NCI-H524 treated with DMSO at 0.1 percent for 48 hours (cell line): Measurements from ENCODE around the gene SPACA4.
"Not testable (repeated sequence)": the region's sequence is repeated elsewhere in the genome, so short reads cannot be mapped to it uniquely, and the experiment has no call there.

Experiments
- DNase-seq: peaks from one replicate; lab custom pipeline; 2025; lab: John Stamatoyannopoulos, UW

SPACA4 gene

DNA sequence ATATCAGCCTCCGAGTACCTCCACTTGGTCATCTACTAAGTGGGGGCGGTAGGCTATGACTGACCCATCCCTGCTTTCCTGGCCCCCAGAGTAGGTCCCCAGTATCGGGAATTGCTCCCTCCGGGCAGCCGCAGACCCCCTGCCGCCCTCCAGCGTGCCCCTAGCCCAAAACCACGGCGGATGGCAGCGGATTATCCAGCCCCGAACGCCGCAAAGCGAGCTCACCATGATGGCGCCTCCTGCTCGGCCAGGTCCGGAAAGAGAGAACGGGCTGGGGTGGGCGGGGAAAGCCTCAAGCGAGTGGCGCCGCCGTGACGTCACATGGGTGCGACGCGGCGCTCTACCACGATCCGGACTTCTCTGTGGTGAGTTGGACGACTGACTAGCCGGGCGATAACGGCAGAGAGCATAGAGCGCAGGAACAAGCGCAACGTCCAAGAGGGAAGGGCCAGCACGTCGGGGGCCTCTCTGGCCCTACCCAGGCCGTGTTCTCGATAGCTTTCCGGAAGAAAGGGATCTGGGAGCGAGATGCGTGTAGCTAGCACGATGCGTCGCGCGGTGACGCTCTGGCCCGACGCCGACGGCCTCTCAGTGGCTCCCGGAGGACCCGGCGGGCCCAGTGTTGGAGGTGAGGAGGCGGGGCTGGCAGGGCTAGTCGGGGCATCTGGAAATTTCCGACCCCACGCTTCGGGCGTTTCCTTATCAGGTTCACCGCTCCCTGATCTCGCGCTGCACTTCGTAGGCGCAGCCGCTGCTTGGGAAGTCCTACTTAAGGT lies 12.6 kb downstream of the SPACA4 start, which contains the start of the genes RPL18 and SPHK2:
RPL18 (minus strand) TSS at position 263 of the 776 bp plus-strand sequence; CDS start at position 228, 35 bp downstream.
SPHK2 (plus strand) TSS at position 591 of the 776 bp plus-strand sequence. CDS start 1,009 bp downstream, outside the sequence.
- DNase-seq: peak; percentile 96

DNA sequence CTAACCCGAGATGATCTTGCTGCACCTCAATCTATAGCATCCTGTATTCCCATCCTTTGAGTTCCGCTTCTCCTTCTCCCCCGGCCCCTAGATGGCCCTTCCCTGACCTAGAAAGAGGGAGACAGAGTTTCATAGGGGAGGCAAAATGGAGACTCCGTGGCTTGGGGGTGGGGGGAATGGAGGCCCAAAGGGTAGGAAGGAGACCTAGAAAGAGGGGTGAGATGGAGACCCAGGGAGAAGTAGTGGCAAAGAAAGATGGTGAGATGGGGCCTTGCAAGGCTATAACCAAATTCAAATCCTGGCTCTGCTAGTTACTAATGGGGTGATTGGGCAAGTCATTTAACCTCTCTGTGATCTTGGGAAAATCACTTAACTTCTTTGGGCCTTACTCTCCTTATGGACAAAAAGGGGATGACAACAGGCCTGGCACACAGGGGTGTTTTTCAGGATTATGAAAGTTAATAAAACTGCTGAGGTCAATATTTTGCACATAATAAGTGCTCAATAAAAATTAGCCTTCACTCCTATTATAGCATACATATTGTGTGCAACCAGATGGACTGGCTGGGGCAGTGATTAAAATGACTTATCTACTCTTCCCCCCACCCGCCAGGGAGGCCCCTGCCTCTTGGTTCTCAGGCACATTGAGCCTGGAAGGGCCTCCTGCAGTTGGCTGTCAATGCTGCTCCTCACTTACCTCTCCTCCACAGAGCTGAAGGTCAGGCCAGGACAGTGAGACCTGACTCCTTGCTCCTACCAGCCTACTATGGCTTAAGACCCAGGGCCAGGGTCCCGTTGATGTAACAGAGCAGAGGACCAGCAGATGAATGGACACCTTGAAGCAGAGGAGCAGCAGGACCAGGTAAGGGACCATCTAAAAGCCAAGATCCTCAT lies 13.4 kb downstream of the SPACA4 start:
- DNase-seq: no peak

DNA sequence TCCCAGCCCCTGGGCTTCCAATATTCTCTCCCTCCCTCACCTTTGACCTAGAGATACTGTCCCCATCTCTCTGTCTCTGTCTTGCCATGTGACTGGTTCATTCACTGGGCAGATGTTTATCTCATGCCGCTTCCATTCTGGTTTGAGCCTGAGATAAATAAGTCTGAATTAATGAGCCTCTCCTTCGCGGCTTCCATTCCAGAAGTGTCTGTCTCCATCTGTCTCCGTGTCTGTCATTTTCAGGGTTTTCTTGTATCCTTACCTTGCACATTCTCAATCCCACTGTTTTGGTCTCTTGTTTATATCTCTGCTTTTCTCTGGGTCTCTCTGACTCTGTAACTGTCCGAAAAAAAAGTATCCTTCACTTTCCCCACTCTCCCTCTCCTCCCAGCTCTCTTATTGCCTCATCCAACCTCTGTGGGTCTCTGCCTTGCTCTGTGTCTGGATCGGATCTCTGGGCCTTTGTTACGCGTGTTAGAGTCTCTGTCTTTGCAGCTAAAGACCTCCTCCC lies 17.1 kb downstream of the SPACA4 start:
- DNase-seq: peak; percentile 48

DNA sequence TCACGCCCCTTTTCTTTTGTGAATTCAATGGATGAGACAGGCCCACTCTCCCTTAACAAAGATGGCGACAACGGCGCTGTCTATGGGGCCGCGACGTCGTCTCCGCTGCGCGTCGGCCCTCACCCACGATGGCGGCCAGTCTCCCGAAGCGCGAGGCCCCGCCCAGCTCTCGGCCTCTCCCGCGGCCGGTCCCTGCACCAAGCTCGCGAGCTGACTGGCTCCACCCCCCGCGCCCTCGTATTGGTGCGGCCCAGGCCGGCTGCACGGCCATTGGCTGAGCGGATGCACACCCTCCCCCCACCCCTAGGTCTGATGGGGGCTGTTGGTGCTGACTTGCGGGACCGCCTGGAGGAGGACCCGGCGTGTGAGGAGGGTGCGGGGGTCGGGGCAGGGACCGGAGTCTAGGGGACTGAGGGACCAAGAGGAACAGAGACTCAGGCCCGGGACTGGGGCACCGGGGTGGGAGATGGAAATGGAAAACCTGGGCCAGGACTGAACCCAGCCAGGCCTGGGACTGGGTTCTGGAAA lies 17.6 kb downstream of the SPACA4 start:
- peak; percentile 92 for DNase-seq

DNA sequence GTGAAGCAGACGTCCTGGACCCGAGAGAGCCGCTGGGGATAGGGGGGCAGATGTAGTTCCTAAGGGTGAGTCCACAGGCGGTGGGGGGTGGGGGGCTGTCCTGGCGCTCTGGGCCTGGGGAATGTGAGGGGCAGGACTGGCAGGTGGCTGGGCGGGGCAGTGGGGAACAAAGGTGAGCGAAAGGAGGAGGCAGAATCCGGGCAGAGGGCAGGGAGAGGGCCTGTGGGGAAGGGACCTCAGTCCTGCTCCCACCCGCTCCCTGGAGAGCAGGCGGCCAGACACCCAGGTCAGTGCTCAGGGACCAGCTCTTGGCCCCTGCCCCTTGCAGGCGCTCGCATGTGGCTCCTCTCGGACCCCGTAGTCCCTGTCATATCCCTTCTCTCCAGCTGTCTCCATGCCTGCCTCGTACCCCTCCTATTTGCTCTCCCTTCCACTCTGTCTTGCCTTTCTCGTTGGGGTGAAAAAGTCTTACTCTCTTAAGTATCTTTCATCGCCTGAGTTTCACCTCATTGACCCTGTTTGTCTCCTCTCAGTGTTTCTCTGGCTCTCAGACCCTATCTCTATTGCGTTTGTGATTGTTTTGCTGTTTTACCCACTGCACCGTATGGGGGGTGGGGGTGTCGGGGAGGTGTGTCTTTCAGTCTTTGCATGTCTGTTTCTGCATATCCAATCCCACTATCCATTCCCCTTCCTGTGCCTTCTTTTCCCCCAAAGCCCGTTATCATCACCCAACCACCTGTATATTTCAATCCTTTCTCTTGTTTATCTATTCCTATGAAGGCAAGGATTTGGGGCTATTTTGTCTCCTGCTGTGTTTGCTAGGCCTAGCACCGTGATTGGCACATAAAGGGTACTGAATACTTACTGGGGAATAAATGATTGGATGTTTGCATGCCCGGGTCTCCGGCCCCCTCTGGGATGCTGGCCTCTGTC lies 18.5 kb downstream of the SPACA4 start:
- no peak for DNase-seq

DNA sequence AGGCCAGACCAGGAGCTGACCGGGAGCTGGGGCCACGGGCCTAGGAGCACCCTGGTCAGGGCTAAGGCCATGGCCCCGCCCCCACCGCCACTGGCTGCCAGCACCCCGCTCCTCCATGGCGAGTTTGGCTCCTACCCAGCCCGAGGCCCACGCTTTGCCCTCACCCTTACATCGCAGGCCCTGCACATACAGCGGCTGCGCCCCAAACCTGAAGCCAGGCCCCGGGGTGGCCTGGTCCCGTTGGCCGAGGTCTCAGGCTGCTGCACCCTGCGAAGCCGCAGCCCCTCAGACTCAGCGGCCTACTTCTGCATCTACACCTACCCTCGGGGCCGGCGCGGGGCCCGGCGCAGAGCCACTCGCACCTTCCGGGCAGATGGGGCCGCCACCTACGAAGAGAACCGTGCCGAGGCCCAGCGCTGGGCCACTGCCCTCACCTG lies 19.4 kb downstream of the SPACA4 start:
- no peak for DNase-seq

DNA sequence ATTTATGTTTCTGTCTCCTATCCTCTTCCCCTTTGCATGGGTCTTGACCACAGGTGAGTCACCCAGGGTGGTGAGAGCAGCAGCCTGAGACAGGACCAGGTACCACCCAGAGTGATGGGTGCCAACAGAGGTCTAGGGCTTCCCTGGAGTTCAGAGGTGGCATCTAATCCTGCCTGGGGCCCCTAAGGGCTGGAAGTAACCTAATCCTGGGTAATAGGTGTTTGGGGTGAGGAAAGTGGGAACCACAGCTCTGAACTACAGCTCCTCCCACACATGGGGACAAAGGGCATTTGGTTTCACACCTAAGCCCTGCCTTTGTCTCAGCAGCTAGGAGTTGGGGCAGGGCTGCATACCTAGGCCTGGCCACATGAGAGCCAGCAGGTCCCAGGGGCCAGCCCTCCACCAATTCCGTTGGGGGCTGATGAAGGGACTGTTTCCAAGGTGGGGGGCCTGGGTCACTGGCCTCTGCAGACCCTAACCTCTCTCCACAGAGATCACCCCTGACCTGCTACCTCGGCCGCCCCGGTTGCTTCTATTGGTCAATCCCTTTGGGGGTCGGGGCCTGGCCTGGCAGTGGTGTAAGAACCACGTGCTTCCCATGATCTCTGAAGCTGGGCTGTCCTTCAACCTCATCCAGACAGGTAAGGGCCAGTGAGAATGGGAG lies 20.8 kb downstream of the SPACA4 start:
- no peak for DNase-seq

DNA sequence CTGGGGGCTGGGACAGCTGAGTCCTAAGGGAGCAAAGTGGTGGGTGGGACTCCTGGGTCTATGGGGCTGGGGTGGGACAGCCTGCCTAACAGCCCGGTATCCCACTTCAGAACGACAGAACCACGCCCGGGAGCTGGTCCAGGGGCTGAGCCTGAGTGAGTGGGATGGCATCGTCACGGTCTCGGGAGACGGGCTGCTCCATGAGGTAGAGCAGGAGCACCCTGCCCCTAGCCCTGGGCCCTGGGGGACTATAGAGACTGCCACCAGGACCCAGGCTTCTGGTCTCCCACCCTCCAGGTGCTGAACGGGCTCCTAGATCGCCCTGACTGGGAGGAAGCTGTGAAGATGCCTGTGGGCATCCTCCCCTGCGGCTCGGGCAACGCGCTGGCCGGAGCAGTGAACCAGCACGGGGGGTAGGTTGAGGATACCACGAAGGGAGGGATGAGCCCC lies 21.3 kb downstream of the SPACA4 start:
- no peak for DNase-seq

DNA sequence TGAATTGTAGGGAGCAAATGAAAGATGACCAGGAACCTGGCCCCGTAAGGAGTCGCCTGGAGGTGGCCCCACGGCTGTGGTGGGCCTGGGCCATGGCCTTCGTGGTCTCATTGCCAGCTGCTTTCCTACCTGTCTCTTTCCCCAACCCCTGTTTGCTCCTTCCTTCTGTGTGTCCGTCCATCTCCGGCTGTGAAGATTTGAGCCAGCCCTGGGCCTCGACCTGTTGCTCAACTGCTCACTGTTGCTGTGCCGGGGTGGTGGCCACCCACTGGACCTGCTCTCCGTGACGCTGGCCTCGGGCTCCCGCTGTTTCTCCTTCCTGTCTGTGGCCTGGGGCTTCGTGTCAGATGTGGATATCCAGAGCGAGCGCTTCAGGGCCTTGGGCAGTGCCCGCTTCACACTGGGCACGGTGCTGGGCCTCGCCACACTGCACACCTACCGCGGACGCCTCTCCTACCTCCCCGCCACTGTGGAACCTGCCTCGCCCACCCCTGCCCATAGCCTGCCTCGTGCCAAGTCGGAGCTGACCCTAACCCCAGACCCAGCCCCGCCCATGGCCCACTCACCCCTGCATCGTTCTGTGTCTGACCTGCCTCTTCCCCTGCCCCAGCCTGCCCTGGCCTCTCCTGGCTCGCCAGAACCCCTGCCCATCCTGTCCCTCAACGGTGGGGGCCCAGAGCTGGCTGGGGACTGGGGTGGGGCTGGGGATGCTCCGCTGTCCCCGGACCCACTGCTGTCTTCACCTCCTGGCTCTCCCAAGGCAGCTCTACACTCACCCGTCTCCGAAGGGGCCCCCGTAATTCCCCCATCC lies 22.1 kb downstream of the SPACA4 start:
- DNase-seq: no peak

DNA sequence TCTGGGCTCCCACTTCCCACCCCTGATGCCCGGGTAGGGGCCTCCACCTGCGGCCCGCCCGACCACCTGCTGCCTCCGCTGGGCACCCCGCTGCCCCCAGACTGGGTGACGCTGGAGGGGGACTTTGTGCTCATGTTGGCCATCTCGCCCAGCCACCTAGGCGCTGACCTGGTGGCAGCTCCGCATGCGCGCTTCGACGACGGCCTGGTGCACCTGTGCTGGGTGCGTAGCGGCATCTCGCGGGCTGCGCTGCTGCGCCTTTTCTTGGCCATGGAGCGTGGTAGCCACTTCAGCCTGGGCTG lies 22.7 kb downstream of the SPACA4 start:
- DNase-seq: no peak

DNA sequence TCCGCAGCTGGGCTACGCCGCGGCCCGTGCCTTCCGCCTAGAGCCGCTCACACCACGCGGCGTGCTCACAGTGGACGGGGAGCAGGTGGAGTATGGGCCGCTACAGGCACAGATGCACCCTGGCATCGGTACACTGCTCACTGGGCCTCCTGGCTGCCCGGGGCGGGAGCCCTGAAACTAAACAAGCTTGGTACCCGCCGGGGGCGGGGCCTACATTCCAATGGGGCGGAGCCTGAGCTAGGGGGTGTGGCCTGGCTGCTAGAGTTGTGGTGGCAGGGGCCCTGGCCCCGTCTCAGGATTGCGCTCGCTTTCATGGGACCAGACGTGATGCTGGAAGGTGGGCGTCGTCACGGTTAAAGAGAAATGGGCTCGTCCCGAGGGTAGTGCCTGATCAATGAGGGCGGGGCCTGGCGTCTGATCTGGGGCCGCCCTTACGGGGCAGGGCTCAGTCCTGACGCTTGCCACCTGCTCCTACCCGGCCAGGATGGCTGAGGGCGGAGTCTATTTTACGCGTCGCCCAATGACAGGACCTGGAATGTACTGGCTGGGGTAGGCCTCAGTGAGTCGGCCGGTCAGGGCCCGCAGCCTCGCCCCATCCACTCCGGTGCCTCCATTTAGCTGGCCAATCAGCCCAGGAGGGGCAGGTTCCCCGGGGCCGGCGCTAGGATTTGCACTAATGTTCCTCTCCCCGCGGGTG lies 23.2 kb downstream of the SPACA4 start:
- no peak for DNase-seq

DNA sequence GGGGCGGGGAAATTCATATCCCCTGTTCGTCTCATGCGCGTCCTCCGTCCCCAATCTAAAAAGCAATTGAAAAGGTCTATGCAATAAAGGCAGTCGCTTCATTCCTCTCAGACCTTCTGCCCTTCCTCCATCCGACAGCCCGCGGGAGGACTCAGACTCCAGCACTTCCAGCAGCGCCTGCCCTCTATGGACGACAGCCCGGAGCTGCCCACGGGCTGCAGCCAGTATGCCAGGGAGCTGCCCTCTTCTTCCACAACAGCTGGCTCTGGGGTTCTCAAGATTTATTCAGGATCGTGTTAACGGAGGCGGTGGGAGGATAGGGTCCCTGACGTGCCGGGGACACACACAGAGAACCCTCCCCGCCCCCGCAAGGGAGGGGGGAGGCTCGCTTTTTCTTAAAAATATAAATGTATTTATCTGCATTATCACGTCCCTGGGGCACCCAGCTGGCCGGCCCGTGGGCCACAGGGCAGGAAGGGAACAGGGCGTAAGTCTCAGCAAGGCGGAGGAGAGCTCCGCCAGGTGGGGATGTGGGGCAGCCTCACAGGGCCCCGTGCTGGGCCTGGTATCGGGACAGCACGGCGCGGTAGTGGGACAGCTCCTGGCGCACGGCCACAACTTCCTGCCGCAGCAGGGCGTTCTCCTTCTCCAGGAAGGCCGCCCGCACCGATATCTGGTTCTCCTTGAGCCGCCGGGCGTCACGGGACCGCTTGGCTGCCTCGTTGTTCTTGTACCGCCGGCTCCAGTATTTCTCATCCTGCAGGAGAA lies 23.9 kb downstream of the SPACA4 start:
- DNase-seq: no peak

DNA sequence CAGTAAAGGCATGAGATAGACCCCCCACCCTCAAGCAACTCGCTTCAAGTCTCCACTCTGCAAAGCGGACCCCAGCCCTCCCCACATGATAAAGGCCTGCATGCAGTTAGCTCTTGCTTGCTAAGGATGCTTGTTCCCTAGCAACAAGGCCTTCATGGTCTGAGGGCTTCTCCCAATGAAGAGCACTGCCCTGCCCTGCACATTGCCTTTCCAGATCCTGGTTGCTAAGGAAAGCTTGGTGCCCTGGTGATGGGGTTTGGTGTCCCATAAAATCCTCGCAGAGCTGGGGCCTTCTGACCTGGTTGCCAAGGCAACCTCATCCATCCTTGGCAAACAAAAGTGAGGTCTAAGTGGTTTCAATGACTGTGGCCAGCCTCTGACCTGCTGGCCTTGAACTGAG lies 24.7 kb downstream of the SPACA4 start:
- no peak for DNase-seq

DNA sequence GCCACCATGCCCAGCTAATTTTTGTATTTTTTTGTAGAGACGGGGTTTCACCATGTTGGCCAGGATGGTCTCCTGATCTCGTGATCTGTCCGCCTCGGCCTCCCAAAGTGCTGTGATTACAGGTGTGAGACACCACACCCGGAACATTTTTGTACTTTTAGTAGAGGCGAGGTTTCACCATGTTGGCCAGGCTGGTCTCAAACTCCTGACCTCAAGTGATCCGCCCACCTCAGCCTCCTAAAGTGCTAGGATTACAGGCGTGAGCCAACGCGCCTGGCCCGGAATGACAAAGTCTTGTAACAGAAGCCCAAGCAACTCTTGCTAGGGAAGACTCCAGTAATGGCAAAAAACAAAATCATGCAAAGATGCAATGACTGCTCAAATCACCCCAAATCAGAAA lies 25.7 kb downstream of the SPACA4 start:
- not testable (repeated sequence) for DNase-seq

DNA sequence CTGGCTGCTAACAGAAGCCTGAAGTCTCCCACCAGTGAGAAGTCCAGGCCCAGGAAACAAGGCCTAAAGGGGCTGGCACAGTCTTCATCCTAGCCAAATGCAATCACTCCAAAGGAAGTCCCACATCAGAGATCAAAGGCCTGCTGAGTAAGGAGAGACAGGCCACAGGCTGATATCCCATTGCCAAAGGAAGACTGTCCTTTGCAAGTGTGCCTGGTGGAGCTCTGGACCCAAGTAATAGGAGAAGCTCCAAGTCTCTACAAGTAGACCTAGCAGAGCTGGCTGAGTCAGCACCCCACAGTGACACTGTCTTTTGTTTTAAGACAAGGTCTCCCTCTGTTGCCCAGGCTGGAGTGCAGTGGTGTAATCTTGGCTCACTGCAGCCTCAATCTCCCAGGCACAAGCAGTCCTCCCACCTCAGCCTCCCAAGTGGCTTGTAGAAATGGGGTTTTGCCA lies 26.2 kb downstream of the SPACA4 start:
- no peak for DNase-seq

DNA sequence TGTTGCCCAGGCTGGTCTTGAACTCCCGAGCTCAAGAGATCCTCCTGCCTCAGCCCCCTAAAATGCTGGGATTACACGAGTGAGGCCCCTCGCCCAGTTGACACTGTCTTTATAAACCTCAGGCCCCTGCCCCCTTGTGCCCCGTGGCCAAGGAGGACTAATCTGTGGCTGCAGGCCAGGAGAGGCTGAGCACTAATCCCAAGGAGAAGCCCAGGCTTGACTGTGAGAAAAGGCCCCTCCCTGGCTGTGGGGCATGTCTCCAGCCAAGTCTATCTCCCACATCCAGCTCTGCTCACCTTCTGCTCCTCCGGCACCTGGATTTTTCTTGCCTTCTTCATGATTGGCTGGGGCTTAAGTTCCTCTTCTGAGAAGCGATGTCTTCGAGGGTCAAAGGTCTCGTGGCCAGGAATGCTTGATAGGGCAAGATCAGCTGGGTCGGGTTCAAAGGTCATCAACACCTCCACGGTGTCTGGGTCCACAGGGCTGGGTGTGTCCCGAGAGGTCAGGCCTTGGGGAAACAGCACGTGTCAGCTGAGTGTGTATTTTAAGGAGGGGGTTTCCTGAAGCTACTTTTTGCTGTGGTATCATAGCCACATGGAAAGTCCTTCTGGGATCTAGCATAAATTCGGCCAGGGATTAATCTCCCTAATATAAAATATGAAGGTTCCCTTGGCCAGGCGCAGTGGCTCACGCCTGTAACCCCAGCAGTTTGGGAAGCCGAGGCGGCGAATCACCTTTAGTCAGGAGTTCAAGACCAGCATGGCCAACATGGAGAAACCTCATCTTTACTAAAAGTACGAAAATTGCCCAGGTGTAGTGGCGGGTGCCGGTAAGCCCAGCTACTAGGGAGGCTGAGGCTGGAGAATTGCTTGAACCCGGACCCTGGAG lies 26.9 kb downstream of the SPACA4 start:
- no peak for DNase-seq

DNA sequence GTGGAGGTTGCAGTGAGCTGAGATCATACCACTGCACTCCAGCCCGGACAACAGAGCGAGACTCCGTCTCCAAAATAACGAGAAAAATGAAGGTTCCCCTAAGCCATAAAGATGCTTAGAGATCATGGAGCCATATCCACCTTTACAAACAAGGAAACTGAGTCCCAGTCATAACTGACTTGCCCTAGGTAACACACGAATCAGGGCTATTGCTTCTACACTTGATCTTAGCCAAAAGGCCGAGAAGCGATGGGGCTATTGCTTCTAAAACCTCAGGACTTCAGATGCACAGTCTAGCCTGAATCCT lies 27.4 kb downstream of the SPACA4 start:
- DNase-seq: no peak
